GM19467 (cell line): ENCODE data around the gene MYOZ3.

Experiments used
- ATAC-seq: cut with Tn5 transposase; IDR thresholded peaks from one replicate; pipeline ENCODE4 v1.9.1; 2021; ENCODE audit warnings: mild to moderate bottlenecking, moderate library complexity; ENCODE audit not compliant: unreplicated experiment

MYOZ3 gene

GRCh38 chr5:150626853-150627276 lies 34.2 kb upstream of the MYOZ3 start:
- no peak for ATAC-seq

- no peak for ATAC-seq
These were observed 33.1 kb upstream of the MYOZ3 start for GRCh38 chr5:150627731-150628545.

GRCh38 chr5:150628936-150629485 lies 32.0 kb upstream of the MYOZ3 start:
- no peak for ATAC-seq

- no peak for ATAC-seq
These were observed 31.0 kb upstream of the MYOZ3 start for GRCh38 chr5:150630016-150630415.

GRCh38 chr5:150630461-150631325 lies 30.4 kb upstream of the MYOZ3 start:
- ATAC-seq: no peak

- no peak for ATAC-seq
These were observed 29.7 kb upstream of the MYOZ3 start for GRCh38 chr5:150631326-150631701.

GRCh38 chr5:150632305-150633160 lies 28.5 kb upstream of the MYOZ3 start:
- ATAC-seq: no peak

- ATAC-seq: no peak
These were observed 27.6 kb upstream of the MYOZ3 start for GRCh38 chr5:150633429-150633828.

GRCh38 chr5:150636391-150637244 lies 24.4 kb upstream of the MYOZ3 start:
- ATAC-seq: no peak

- ATAC-seq: no peak
These were observed 23.6 kb upstream of the MYOZ3 start for GRCh38 chr5:150637245-150638052.

GRCh38 chr5:150638053-150638444 lies 23.0 kb upstream of the MYOZ3 start:
- no peak for ATAC-seq

- ATAC-seq: no peak
These were observed 22.3 kb upstream of the MYOZ3 start for GRCh38 chr5:150638488-150639376.

- ATAC-seq: no peak
These were observed 21.7 kb upstream of the MYOZ3 start for GRCh38 chr5:150639377-150639692.

GRCh38 chr5:150639751-150640150 lies 21.3 kb upstream of the MYOZ3 start:
- no peak for ATAC-seq

GRCh38 chr5:150640311-150641005 lies 20.6 kb upstream of the MYOZ3 start, which contains the start of gene SYNPO:
TSS of gene SYNPO (plus strand) at chr5:150640660. CDS start at chr5:150648276, 7,616 bp downstream.
- ATAC-seq: no peak

GRCh38 chr5:150641006-150641570 lies 20.0 kb upstream of the MYOZ3 start:
- no peak for ATAC-seq
